ENCODE results near the gene HTR6. TPM values are rescaled to one million over a fixed set of nuclear protein-coding genes. Genes with fewer than 3 reads are reported as not detected.

The HTR6 gene
- total RNA-seq (2022; extraction: Qiagen RNA extraction) = 0.15 to 0.22 TPM (median 0.19 TPM) in 4 of 5 replicates, not detected in the other

DNA sequence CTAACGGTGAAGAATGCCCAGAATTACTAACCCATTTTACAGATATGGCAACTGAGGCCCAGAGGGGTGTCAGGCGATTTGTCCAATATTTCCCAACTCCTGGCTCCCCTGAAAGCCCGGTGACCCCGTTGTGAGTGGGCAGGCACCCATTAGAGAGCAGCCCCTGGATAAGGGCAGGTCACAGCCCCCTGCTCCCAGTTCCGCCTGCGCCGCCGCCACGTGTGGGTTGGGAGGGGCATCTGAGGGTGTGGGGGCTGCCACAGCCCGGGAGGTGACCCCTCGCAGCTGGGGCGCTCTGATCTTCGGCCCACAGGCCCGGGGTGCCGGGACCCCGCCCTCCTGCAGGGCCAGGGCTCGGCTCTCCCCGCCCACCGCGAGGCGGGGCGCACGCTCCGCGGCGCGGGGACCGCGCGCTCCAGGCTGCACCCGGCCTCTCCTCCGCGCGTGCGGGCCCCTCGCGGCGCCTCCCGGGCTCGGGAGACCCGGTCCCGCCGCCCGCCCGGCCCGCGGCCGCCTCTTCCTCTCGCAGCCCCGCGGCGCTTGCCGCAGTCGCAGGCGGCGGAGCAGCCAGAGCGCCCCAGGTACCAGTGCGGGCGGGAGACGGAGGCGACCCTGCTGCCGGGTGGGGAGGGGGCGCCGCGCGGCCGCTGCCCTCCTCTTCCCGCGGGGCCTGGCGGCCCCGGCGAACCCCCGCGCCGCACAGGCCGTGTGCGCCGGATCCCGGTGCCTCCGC lies at the start of gene HTR6:
Gene HTR6, plus strand, starts transcription at position 423 of the 733 bp plus-strand sequence. CDS start 879 bp downstream, outside the sequence.

DNA sequence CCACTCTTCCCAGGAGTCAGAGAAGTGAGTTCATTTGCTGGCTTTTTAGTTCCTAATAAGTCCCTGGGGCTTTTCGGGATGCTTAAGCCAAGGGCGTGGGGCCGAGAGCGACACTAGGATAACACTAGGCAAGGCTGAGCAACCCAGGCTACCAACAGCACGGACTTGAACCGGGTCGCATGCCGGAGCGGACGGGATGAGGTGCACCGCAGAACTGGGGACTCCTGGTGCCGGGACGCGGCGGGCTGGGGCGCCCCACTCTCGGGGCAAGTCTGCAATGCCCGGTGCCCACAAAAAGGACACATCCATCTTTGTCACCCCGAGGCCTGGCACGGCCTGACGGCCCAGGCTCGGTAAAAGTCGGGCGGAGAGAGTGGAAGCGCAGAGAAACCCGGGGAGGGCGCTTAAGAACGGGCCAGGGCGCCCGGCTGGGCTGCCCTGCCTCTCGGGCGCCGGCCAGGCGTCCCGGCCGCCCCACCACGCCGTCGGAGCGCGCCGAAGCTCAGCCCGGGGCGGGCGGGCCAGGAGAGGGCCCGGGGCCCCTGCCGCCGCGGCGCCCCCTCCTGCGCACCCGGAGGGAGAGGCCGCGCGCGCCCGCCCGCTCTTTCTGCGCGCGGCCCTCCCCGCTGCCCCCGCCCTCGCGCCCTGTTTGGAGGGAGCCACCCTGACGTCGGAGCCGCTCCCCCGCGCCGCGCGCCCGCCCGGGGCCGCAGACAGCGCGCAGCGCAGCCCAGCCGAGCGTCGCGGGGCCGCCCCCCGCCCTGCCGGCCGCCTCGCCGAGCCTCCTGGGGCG lies 20.9 kb upstream of the HTR6 start, which contains the start of gene NBL1:
Gene NBL1, plus strand, starts transcription at position 710 of the 793 bp plus-strand sequence. CDS start 10,720 bp downstream, outside the sequence.

Other genes with a start within 250 kb of the HTR6 start
- 227 to 265 TPM (median 229 TPM) in 5 replicates for gene CAPZB, start 179.3 kb upstream of the HTR6 start, total RNA-seq (2022; extraction: Qiagen RNA extraction)
- gene NBL1, start 20.6 kb upstream of the HTR6 start, total RNA-seq (2022; extraction: Qiagen RNA extraction) = 28.7 to 54.9 TPM (median 46.2 TPM) in 5 replicates
- gene TMCO4, start 135.0 kb downstream of the HTR6 start, total RNA-seq (2022; extraction: Qiagen RNA extraction) = 5.0 to 7.4 TPM (median 6.0 TPM) in 5 replicates
- gene RNF186, start 150.4 kb downstream of the HTR6 start, total RNA-seq (2022; extraction: Qiagen RNA extraction) = not detected in 5 replicates
- 2.5 to 3.1 TPM (median 2.6 TPM) in 5 replicates for gene OTUD3, start 217.5 kb downstream of the HTR6 start, total RNA-seq (2022; extraction: Qiagen RNA extraction)